ENCODE results near the gene FBXL19.

DNA sequence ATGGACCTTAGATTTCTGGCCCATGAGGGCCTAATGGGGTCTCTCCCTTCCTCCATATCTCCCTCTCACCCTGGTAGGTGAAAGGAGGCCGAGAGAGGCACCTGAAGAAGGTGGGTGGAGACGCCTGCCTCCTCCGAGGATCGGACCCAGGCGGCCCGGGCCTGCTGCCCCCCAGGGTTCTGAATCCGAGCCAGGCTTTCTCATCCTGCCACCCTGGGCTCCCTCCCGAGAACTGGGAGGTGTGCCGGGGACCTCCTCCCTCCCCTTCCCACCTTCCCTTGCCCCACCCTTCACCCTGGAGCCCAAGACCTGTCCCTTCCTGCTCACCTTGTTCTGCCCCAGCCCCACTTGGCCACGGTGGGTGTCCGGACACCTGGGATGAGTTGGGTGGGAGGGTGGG is 5.0 kb downstream of the FBXL19 start:
- TF ChIP-seq, protein P1, sequence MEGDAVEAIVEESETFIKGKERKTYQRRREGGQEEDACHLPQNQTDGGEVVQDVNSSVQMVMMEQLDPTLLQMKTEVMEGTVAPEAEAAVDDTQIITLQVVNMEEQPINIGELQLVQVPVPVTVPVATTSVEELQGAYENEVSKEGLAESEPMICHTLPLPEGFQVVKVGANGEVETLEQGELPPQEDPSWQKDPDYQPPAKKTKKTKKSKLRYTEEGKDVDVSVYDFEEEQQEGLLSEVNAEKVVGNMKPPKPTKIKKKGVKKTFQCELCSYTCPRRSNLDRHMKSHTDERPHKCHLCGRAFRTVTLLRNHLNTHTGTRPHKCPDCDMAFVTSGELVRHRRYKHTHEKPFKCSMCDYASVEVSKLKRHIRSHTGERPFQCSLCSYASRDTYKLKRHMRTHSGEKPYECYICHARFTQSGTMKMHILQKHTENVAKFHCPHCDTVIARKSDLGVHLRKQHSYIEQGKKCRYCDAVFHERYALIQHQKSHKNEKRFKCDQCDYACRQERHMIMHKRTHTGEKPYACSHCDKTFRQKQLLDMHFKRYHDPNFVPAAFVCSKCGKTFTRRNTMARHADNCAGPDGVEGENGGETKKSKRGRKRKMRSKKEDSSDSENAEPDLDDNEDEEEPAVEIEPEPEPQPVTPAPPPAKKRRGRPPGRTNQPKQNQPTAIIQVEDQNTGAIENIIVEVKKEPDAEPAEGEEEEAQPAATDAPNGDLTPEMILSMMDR (conservative IDR thresholded peaks at IDR 0.05 in 1 of 2, IDR thresholded peaks at IDR 0.05 in 1 of 2; ENCODE audit: low read depth in 1 of 2, low read length in 2 of 2), result no peak
- no peak for TF ChIP-seq EZH2 (IDR thresholded peaks at IDR 0.05; ENCODE audit: low read length, missing control alignments)

Measured in fibroblast of lung (primary cell).